CD4-positive, alpha-beta T cell treated with Interleukin-21 for 1 hour (primary cell): ENCODE results near the gene UQCRH.

Experiments
- DNase-seq: peaks from one replicate; pipeline ENCODE4 v3.0.0-alpha.2; 2020

Gene UQCRH

DNA sequence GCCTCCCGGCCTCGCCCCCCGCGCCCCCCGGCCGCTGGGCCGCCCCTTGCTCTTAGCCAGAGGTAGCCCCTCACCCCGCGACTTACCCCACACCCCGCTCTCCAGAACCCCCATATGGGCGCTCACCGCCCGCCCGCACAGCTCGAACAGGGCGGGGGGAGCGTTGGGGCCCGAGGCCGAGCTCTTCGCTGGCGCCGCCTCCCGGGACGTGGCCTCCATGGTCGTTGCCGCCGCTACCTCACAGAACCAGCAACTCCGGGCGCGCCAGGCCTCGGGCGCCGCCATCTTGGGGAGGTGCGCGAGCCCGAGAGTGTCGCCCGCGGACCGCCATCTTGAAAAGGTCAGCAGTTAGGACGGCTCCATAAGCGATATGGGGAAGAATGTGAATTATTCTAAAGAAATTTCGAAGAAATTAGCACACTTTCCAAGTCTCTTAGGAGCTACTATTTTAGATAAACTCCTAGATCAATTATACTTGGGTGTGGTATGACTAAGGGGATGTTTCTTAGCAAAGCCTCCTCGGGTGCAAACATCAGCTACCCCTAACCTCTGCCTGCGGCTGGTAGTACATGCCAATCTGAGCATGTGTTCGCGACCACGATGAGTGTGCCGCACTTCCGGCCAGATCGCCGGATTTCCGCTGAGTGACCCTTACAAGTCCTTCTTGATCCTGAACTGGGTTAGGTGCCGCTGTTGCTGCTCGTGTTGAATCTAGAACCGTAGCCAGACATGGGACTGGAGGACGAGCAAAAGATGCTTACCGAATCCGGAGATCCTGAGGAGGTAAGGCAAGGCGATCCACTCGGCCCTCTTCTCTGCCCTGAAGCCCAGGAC lies at the start of gene UQCRH, which contains the start of gene LRRC41:
Gene UQCRH (plus strand): TSS at position 661 of the 834 bp plus-strand sequence. CDS start 69 bp downstream, at position 730.
Gene LRRC41 (minus strand): TSS at position 579 of the 834 bp plus-strand sequence. CDS start 294 bp downstream, at position 285.
- DNase-seq = peak; percentile 96

DNA sequence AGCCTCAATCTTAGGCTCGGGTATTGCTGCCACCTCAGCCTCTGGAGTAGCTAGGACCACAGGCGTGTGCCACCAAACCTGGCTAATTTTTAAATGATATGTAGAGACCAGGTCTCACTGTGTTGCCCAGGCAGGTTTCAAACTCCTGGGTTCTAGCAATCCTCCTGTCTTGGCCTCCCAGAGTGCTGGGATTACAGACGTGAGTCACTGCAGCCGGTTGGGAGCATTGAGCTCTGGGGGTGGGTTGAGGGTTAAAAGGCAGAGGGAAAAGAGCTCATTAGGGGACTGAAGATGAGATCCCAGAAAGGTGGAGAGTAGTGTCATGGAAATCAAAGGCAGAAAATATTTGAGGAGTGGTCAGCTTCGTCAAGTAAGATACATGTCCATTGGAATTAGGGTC lies 48.8 kb upstream of the UQCRH start:
- DNase-seq = no peak

DNA sequence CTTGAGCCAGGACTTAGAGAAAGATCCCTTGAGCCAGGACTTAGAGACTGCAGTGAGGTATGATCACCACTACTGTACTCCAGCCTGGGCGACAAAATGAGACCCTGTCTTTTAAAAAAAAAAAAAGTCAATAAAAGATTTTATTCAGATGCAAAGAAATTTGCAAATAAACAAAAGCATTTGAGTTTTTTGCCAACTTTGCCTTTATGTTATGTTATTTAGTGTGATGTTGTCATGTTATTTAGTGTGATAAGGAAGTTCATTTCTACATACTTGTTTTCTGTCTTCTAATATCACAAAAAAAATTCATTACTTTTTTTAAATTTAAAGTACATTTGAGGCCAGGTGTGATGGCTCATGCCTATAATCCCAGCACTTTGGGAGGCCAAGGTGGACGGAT lies 47.0 kb upstream of the UQCRH start:
- DNase-seq = no peak

GRCh38 chr1:46262508-46262907 lies 41.0 kb upstream of the UQCRH start:
- DNase-seq = no peak

DNA sequence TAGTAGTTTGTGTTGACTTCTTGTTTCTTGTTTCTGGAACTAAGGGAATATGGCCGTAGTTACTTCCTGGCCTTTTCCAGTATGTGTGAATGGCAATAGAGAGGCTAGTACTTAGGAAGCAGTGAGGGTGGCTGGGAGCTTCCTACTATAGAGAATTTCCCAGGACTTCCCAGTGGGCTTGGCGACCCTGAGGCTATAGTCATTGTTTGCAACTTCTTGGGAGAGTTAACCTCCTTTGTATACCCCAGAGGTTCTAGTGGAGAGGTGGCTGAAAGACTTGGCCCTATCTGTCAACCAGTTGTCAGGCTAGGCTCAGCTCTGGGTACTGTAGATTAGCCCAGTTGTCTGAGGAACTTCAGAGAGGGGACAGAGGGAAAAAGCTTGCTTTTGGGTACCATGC lies 40.4 kb upstream of the UQCRH start:
- DNase-seq = no peak

- no peak for DNase-seq
These were observed 34.9 kb upstream of the UQCRH start for GRCh38 chr1:46268578-46268977.

DNA sequence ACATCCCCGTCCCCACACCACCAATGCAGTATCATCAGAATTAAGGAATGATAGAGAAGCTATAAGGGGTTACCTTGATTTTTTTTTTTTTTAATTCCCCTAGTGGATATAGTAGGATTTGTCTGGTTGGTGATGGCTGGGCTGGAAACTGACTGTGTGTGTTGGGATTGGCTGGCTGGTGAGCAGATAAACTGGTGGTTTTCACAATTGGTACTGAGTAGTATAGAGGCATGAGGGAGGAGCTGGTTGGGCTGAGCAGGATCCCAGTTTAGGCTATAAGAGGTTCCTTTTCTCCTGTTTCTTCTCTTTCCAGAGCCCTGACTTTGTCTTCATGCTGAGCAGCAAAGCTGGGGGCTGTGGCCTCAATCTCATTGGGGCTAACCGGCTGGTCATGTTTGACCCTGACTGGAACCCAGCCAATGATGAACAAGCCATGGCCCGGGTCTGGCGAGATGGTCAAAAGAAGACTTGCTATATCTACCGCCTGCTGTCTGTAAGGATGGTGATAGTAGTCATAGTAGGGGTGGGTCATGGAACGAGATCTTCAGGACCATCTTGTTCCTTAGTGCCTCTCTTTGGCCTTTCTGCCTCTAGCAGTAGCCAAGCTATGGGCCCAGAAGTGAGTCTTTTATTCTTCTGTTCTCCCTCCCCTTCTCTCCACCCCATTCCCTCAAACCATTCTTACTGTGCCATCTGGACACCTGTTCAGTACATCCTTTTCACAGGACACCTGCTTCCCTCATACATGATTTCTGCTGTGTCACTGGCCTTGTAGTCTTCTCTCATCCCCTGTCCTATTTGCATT lies 29.1 kb upstream of the UQCRH start:
- no peak for DNase-seq

DNA sequence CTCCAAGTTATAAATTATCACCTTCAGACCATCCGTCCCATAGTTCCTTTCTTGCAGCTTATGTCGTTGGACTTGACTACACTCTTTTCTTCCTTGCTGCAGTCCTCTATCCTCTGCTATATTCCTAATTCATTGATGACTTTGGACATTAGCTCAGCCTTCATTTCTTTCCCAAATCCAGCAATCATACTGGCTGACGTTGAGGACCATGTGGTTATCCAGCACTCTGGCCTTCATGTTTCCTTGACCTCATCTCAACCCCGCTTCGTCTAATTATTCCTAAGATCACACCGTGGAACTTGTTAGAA lies 28.5 kb upstream of the UQCRH start:
- no peak for DNase-seq

GRCh38 chr1:46277658-46278373 lies 25.7 kb upstream of the UQCRH start:
- DNase-seq = no peak

DNA sequence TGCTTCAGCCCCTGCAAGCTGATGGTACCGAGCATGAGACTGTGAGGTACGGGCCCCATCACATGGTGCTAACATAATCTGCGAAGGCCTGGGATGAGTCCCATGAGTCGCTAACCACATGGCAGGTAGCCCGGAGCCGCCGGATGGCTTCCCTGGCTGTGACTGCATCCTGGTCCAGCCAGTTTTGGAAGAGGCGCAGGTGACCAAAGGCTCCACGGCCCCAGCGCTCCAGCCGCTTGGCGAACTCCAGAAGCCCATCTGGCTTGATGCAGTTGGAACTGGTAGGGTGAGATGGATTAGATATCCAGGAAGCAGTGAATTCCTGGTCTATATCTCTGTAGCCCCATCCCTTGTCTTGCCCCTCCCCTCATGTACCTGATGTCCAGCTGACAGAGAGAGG lies 24.7 kb upstream of the UQCRH start:
- no peak for DNase-seq

- no peak for DNase-seq
These were observed 23.4 kb upstream of the UQCRH start for GRCh38 chr1:46280092-46280491.

- no peak for DNase-seq
These were observed 22.5 kb upstream of the UQCRH start for GRCh38 chr1:46281021-46281420.

GRCh38 chr1:46284058-46284457 lies 19.4 kb upstream of the UQCRH start:
- no peak for DNase-seq

GRCh38 chr1:46284597-46285564 lies 18.6 kb upstream of the UQCRH start:
- no peak for DNase-seq

GRCh38 chr1:46285730-46286477 lies 17.6 kb upstream of the UQCRH start:
- peak; percentile 8 for DNase-seq

DNA sequence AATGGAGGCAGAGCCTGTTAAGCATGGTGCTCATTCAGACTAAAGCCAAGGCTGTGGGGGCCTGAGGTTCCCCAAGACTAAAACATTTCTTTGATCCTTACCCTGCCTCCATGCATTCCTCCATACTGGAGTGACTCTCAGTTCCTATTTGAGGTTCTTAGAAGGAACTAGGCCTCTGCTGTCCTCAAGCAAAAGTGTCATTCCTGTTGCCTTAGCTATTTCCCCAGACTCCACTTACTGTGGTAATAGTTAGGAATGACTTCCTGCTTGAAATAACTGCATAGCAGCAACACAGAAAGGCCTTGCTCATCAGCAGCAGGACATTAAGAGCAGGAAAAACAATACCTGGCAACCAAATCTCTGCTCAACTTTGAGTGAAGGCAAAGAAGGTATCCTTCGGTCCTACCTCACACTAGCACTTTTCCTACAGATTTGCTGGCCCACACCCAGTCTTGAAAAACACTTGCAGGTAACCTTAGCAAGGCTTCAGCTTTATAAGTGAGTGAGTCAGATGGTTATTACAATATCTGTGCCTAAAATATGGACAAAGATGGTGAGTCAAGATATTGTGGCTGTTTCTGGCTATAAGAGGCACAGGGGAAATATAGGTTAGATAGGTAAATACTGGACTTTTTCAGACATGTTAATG lies 14.9 kb upstream of the UQCRH start:
- no peak for DNase-seq

- DNase-seq = no peak
These were observed 14.4 kb upstream of the UQCRH start for GRCh38 chr1:46289134-46289494.

DNA sequence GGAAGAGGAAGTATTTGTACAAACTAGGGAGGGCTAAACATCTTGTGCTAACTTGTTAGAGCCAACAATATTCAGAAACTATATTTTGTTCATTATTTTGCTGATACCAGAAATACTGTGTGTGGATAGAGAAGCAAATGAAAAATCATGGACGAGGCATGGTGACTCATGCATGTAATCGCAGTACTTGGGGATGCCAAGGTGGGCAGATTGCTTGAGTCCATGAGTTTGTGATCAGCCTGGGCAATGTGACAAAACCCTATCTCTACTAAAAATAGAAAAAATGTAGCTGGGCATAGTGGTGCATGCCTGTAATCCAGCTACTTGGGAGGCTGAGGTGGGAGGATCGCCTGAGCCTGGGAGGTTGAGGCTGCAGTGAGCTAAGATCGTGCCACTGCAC lies 13.5 kb upstream of the UQCRH start:
- no peak for DNase-seq

- no peak for DNase-seq
These were observed 8.2 kb upstream of the UQCRH start for GRCh38 chr1:46295306-46295705.

- DNase-seq = no peak
These were observed 5.1 kb upstream of the UQCRH start for GRCh38 chr1:46298387-46298786.
